GM21423 (cell line): Measurements from ENCODE around the gene ARID3C.

Experiments used
- ATAC-seq: cut with Tn5 transposase; IDR thresholded peaks from one replicate; pipeline ENCODE4 v1.9.1; 2021; ENCODE audit warnings: mild to moderate bottlenecking, moderate library complexity; ENCODE audit not compliant: unreplicated experiment

Gene ARID3C

GRCh38 chr9:34578241-34579103, 50.4 kb downstream of the ARID3C start:
- ATAC-seq = no peak

GRCh38 chr9:34577400-34578240, 51.2 kb downstream of the ARID3C start:
- ATAC-seq = no peak

GRCh38 chr9:34576597-34577399, 52.1 kb downstream of the ARID3C start:
- no peak for ATAC-seq

GRCh38 chr9:34575862-34576596, 52.8 kb downstream of the ARID3C start:
- ATAC-seq = no peak

GRCh38 chr9:34575241-34575640, 53.6 kb downstream of the ARID3C start:
- no peak for ATAC-seq

- ATAC-seq = no peak
These were observed 54.3 kb downstream of the ARID3C start for GRCh38 chr9:34574571-34574970.

GRCh38 chr9:34573599-34574325, 55.1 kb downstream of the ARID3C start:
- no peak for ATAC-seq

- no peak for ATAC-seq
These were observed 56.2 kb downstream of the ARID3C start for GRCh38 chr9:34572628-34573027.

- no peak for ATAC-seq
These were observed 56.8 kb downstream of the ARID3C start for GRCh38 chr9:34572092-34572491.

- ATAC-seq = no peak
These were observed 57.4 kb downstream of the ARID3C start for GRCh38 chr9:34571481-34571810.
